DOHH2 (cell line): ENCODE measurements around the gene KDM6B.

Experiments used
- CTCF ChIP-seq: fragments of 200-600 bp; sonication (generic); IDR thresholded peaks from one replicate; pipeline ENCODE4 v1.5.1; 2014; ENCODE audit warnings: antibody characterized with exemption, mild to moderate bottlenecking, low read depth, low read length; ENCODE audit not compliant: poor library complexity, severe bottlenecking
- EZH2phosphoT487 ChIP-seq: fragments of 200-600 bp; sonication (generic); IDR thresholded peaks from 2 replicates; pipeline ENCODE4 v1.6.1; 2017; ENCODE audit warnings: borderline replicate concordance, mild to moderate bottlenecking, antibody characterized with exemption, low read length, moderate library complexity, mixed read lengths

GRCh38 chr17:7818026-7818425 is 16.0 kb upstream of the KDM6B start:
- no peak for TF ChIP-seq CTCF
- no peak for TF ChIP-seq EZH2phosphoT487
